Measurements from ENCODE around the gene WNT4. TPM values are rescaled to one million over a fixed set of nuclear protein-coding genes. Genes with fewer than 3 reads are reported as not detected.

Gene WNT4
- total and polyA plus RNA-seq, 9 of the 15 experiments (the other 6 are each of a cell fraction or from before 2014, with no cell fraction given): 0.01 TPM; not detected in 8

GRCh38 chr1:22126531-22126930 is 16.4 kb downstream of the WNT4 start (continued):
- TF ChIP-seq ATF2 (CRISPR knock-in tag; IDR thresholded peaks at IDR 0.05): no peak
- no peak for TF ChIP-seq MAFF (IDR thresholded peaks at IDR 0.05; ENCODE audit: low read length)
- no peak for TF ChIP-seq SMAD2 (IDR thresholded peaks at IDR 0.05; ENCODE audit: low read depth, low read length)
- TF ChIP-seq SMAD1 (IDR thresholded peaks at IDR 0.05; ENCODE audit: low read depth, low read length, partially characterized antibody): no peak
- no peak for TF ChIP-seq ZEB2 (IDR thresholded peaks at IDR 0.05)
- no peak for TF ChIP-seq RBM39 (optimal IDR thresholded peaks at IDR 0.05; ENCODE audit: low read depth, low read length)
- no peak for TF ChIP-seq EHMT2 (IDR thresholded peaks at IDR 0.05)
- no peak for TF ChIP-seq ZFPM2 (CRISPR knock-in tag; IDR thresholded peaks at IDR 0.05)
- no peak for TF ChIP-seq AFF4 (CRISPR knock-in tag; IDR thresholded peaks at IDR 0.05)
- TF ChIP-seq TFAP4 (CRISPR knock-in tag; IDR thresholded peaks at IDR 0.05; ENCODE audit: borderline replicate concordance): no peak
